ENCODE results near the gene MUL1.
"Not testable (repeated sequence)": the region's sequence is repeated elsewhere in the genome, so short reads cannot be mapped to it uniquely, and the experiment has no call there.

The MUL1 gene

GRCh38 chr1:20519609-20520262, 11.8 kb upstream of the MUL1 start:
- not testable (repeated sequence) for DNase-seq

DNA sequence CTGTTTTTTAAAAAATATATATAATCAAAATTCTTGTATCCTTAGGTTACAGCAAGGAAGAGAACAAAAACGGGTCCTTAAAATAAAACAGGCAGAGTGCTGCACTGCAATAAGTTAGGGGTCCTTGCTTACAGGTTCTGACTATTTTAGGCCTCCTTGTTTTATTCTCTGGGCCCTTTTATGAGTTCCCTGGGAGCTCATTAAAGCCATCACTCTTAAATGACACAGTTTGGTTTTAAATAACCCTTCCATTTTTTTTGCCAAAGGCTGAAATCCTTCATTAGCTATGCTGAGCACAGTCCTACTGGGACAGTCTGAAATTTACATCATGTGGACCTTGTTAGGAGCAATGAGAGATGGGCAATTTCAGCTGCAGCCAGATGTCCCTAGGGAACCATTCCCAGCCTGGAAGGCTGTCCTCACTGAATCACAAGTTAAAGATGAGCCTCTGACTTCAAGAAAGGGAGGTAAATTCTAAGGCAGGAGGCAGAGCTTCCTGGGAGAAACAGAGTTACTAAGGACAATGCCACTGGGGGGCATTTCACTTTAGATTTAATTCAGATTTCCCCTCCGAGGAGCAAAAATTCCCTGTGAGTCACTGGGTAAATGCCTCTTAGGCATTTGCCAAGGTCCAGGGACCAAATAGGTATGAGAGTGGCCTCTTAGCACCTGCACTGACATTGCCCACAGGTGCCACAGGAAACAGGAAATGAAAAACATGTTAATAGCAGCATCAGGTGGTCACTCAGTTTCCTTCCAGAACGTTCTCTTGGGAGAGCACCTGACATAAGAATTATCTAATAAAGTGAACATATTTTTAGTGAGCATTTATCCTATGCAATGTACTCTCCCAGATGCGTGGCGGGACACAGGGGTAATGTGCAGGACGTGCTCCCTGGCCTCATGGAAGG, 3.8 kb upstream of the MUL1 start:
- DNase-seq = peak in 2 of 58 donors; percentile 4 to 21

DNA sequence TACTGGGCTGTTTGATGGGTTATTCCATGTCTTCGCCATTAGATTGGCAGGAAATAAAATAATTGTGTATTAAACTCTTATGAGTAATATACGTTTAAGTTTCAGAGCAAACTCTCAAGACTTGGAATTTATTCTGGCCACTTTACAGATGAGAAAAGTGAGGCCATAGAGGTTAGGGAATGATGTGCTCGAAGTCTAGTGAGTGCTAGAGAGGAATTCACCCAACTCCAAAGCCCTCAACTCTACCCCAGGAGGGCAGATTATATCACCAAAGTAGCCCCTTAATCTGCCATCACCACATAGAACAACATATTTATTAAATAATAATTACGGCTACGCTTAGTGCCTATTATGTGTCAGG, 440 bp upstream of the MUL1 start:
- DNase-seq = no peak

- DNase-seq = no peak
Measured at GRCh38 chr1:20507248-20507563, 745 bp downstream of the MUL1 start.

DNA sequence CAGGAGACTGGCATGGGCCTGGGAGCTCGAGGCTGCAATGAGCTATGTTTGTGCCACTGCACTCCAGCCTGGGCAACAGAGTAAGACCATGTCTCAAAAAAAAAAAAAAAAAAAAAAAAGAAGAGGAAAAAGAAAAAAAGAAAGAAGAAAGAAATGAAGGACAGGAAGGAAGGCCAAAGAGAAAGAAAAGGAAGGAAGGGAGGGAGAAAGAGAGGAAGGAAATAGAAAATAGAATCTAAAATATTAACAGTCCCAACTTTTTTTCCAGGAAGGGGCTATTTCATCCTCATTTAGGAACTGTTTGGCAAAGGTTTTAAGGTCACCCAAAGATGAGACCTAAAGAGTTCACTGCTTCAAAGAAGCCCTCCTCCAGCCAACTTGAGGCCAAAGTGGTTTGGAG, 2.5 kb downstream of the MUL1 start:
- no peak for DNase-seq

DNA sequence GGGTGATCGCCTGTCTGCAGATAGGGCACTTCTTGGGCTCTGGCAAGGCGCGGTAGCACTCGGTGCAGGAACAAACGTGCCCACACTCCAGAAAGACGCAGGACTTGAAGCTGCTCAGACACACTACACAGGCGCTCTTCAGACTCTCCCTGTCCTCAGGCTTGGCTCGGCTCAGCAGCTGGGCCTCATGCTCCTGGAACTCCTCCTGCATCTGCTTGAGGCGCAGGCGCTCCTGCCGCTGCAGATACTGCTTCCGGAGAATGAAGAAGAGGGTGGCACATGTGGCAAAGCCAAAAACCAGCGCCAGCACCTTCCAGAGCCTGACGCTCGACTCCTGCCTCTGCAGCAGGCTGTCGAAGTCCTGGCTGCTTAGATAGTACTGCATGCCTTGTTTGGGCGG, 7.2 kb downstream of the MUL1 start:
- no peak for DNase-seq

DNA sequence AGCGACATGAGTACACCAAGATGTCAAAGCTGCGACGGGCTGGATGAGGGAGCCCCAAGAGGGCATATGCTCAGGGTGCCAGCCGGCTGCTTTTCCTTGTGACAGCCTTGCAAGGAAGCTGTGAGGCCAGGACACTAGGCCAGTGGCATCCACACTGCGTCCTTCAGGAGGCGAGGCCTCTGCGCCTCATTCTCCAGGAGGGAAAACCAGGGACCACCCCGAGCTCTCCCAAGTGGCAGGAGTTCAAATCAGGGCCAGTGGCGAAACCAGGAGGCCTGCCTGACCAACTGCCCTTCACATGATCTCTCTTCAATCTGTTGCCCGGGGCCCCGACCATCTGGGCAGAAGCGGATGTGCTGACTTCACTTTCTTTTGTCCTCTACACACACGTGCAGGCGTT, 8.2 kb downstream of the MUL1 start:
- no peak for DNase-seq

GRCh38 chr1:20499105-20499504, 8.8 kb downstream of the MUL1 start:
- no peak for DNase-seq

GRCh38 chr1:20498116-20498515, 9.8 kb downstream of the MUL1 start:
- no peak for DNase-seq

GRCh38 chr1:20497506-20497905, 10.4 kb downstream of the MUL1 start:
- no peak for DNase-seq

DNA sequence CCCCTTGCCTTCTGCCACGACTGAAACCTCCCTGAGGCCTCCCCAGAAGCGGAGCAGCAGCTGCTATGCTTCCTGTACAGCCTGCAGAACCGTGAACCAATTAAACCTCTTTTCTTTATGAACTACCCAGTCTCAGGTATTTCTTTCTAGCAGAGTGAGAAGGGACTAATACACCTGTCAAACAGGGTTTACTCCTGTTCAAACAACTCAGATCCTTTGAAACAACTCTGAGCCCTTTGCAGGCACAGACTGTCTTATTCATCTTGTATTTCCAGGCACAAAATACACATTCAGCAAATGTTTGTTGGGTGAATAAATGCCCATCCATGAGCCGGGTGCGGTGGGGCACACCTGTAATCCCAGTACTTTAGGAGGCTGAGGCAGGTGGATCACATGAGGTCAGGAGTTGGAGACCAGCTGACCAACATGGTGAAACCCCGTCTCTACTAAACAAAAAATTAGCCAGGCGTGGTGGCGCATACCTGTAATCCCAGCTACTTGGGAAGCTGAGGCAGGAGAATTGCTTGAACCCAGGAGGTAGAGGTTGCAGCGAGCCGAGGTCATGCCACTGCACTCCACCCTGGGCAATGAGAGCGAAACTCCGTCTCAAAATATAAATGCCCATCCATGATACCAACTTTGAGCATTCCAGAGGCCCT, 11.1 kb downstream of the MUL1 start:
- DNase-seq = not testable (repeated sequence)

- no peak for DNase-seq
Measured at GRCh38 chr1:20496241-20496661, 11.7 kb downstream of the MUL1 start.

DNA sequence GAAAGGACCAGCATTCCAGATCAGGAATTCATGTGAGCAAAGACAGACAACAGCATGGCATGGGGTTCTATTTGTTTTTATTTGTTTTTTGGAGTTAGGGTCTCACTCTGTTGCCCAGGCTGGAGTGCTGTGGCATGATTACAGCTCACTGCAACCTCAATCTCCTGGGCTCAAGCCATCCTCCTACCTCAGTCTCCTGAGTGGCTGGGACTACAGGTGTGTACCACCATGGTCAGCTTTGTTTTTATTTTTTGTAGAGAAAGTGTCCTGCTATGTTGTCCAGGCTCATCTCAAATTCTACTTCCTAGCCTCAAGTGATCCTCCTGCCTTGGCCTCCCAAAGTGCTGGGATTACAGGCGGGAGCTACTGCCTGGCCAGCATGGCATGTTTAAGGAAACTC, 12.3 kb downstream of the MUL1 start:
- DNase-seq = no peak

GRCh38 chr1:20494609-20495311, 13.2 kb downstream of the MUL1 start:
- no peak for DNase-seq

DNA sequence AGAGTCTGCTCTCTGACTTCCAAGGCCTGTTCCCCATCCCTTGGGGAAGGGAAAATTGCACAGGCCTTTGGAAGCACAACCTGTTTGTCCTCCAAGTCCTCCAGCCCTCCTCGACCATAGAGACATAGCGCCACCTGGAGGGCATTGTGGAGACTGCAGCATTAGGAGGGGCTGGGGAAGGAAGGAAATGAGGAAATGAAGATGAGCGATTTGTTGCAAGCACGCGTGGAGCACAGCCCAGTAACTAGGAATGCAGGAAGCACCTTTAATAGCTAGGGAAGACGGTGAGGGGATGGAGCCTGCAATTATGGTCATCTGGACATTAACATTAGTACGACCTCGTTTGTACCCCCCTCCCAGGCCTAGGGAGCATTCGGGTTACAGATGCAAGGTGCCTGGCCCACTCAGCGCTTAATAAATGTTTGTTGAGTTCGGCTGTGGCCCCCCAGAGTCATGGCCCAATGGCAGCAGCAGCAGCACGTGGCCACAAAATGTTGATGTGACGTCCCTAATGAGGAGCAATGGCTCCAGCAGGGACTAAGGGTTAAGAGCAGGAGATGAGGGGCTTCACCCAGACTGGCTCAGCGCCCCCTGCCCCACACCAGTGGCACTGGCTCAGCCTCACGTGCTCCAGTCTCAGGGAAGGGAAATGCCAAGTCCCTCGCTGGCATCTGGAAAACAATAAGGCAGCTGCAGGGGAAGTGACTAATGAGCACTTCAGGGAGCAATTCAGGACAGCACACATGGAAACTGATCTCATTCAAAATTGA, 13.9 kb downstream of the MUL1 start:
- peak; percentile 9 to 90 (median 74) for DNase-seq

GRCh38 chr1:20493309-20493708, 14.6 kb downstream of the MUL1 start:
- DNase-seq = peak in 1 of 58 donors; percentile 10

- no peak for DNase-seq
Measured at GRCh38 chr1:20492751-20493150, 15.2 kb downstream of the MUL1 start.

DNA sequence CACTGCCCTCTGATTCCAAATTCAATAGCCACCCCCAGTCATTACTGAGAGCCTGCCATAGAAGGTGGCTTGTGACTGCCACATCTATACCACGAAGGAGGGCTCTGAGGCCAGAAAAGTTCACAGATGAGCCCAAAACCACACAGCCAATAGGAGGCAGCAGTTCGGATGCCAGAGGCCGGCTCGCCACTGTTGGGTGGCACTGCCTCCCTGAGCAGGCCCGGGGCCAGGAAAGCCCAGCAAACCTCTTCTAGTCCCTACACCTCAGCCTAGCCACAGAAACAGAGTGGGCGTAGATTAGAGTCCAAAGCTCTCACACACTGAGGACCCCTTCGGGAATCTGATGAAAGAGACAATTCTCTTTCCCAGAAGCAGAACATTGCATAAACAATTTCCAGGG, 16.1 kb downstream of the MUL1 start:
- DNase-seq = no peak

- no peak for DNase-seq
Measured at GRCh38 chr1:20491178-20491577, 16.8 kb downstream of the MUL1 start.

GRCh38 chr1:20487236-20487590, 20.7 kb downstream of the MUL1 start:
- DNase-seq = peak in 7 of 58 donors; percentile 23 to 39 (median 26)

All from anterior cingulate cortex (tissue), 58 donors.